Measurements from ENCODE around the gene CASP12.

DNA sequence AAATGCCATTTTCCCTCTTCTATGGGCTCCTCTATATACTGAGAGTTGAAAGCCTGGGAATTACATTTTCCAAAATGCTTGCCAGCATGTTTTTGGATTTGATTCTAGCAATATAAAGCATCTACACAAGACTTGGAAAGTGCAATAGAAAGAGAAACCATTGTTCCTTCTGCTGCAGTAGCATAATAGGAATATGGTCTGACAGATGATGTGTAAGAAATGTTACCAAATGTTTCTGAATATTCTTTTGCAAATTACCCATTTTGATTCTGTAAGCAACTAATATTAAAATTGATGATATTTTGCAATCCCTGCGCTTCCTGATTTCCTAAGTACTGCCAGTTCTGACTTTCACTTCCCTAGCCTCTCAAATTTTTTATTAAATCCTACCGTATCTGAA, 61.6 kb downstream of the CASP12 start:
- TF ChIP-seq JUNB (IDR thresholded peaks at IDR 0.05; ENCODE audit: unreplicated experiment) (no peak), POLR2AphosphoS5 (IDR thresholded peaks at IDR 0.05; ENCODE audit: low read depth) (no peak), REST (IDR thresholded peaks at IDR 0.05; ENCODE audit: unreplicated experiment) (no peak)
- TF ChIP-seq, protein P1, sequence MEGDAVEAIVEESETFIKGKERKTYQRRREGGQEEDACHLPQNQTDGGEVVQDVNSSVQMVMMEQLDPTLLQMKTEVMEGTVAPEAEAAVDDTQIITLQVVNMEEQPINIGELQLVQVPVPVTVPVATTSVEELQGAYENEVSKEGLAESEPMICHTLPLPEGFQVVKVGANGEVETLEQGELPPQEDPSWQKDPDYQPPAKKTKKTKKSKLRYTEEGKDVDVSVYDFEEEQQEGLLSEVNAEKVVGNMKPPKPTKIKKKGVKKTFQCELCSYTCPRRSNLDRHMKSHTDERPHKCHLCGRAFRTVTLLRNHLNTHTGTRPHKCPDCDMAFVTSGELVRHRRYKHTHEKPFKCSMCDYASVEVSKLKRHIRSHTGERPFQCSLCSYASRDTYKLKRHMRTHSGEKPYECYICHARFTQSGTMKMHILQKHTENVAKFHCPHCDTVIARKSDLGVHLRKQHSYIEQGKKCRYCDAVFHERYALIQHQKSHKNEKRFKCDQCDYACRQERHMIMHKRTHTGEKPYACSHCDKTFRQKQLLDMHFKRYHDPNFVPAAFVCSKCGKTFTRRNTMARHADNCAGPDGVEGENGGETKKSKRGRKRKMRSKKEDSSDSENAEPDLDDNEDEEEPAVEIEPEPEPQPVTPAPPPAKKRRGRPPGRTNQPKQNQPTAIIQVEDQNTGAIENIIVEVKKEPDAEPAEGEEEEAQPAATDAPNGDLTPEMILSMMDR (conservative IDR thresholded peaks at IDR 0.05; ENCODE audit: low read depth in 2 of 2), result no peak

Data from GM23338 (cell line).